Fibroblast of lung (primary cell): Measurements from ENCODE around the gene AKAP7. TPM values are rescaled to one million over a fixed set of nuclear protein-coding genes. Genes with fewer than 3 reads are reported as not detected.
A peak's percentile ranks its signal among the peaks of the same experiment; 100 is the strongest.

ENCODE experiments used
- DNase-seq, 2 donors: peaks; one replicate each; pipeline versions ENCODE4 v3.0.0 to v3.0.0-alpha.2; 2010; ENCODE audit warnings: low read depth in 2 of 2
- H2AFZ ChIP-seq: 2 replicates; pipeline ENCODE4 v1.5.1; 2012; ENCODE audit warnings: low read length, control low read depth, inconsistent platforms
- H3K27ac ChIP-seq: 2 replicates; pipeline ENCODE4 v1.5.1; 2011; ENCODE audit warnings: low read length, control low read depth; ENCODE audit not compliant: insufficient read depth
- H3K27me3 ChIP-seq: 2 replicates; pipeline ENCODE4 v1.5.1; 2011; ENCODE audit warnings: mild to moderate bottlenecking, low read length; ENCODE audit not compliant: control insufficient read depth, insufficient read depth
- H3K36me3 ChIP-seq: 2 replicates; pipeline ENCODE4 v1.5.1; 2011; ENCODE audit warnings: low read length; ENCODE audit not compliant: control insufficient read depth, insufficient read depth
- H3K4me1 ChIP-seq: 2 replicates; pipeline ENCODE4 v1.5.1; 2011; ENCODE audit warnings: low read length; ENCODE audit not compliant: control insufficient read depth, insufficient read depth; ENCODE audit errors: extremely low read depth
- H3K4me2 ChIP-seq: 2 replicates; pipeline ENCODE4 v1.5.1; 2011; ENCODE audit warnings: low read length, control low read depth; ENCODE audit not compliant: insufficient read depth; ENCODE audit errors: extremely low read depth
- H3K4me3 ChIP-seq, 4 experiments: fragments of 200-600 bp in 1 of 4; sonication (generic) in 1 of 4; replicated peaks in 1 of 4; 2 replicates each; pipeline ENCODE4 v1.5.1; 2011 to 2016; ENCODE audit warnings: low read length in 4 of 4, low read depth in 3 of 4, mild to moderate bottlenecking in 3 of 4, control low read depth in 2 of 4, inconsistent platforms in 1 of 4, mixed read lengths in 1 of 4; ENCODE audit not compliant: insufficient read depth in 1 of 4; ENCODE audit errors: control extremely low read depth in 1 of 4
- H3K79me2 ChIP-seq: 2 replicates; pipeline ENCODE4 v1.5.1; 2012; ENCODE audit warnings: mild to moderate bottlenecking, low read length, inconsistent platforms; ENCODE audit not compliant: control insufficient read depth, insufficient read depth
- H3K9ac ChIP-seq: 2 replicates; pipeline ENCODE4 v1.5.1; 2011; ENCODE audit warnings: mild to moderate bottlenecking, low read length, control low read depth; ENCODE audit not compliant: insufficient read depth
- H3K9me3 ChIP-seq: 2 replicates; pipeline ENCODE4 v1.5.1; 2012; ENCODE audit warnings: low read depth, low read length; ENCODE audit not compliant: control insufficient read depth, insufficient read depth
- H4K20me1 ChIP-seq: 2 replicates; pipeline ENCODE4 v1.5.1; 2011; ENCODE audit warnings: low read length; ENCODE audit not compliant: control insufficient read depth, insufficient read depth; ENCODE audit errors: extremely low read depth
- EZH2 ChIP-seq: IDR thresholded peaks from 2 replicates; pipeline ENCODE4 v1.5.1; 2012; ENCODE audit warnings: low read length, control low read depth, mild to moderate bottlenecking; ENCODE audit errors: missing control alignments
- polyA plus RNA-seq, 2 donors: library from polyadenylated mRNA; depleted of rRNA in 1 of 2; stranded (reverse) in 1 of 2; unstranded in 1 of 2; fragments of >200 nt; gene quantifications; 2 replicates each; pipeline ENCODE4 v1.2.1, GENCODE V29; 2011 to 2012; ENCODE audit warnings: missing spikeins in 1 of 2
- total RNA-seq: library from RNA; depleted of rRNA; stranded (reverse); fragments of >200 nt; gene quantifications from 2 replicates; pipeline ENCODE4 v1.2.1, GENCODE V29; 2014
- TF ChIP-seq, protein P1 (sequence below), 2 donors: IDR thresholded peaks in 1 of 2; conservative IDR thresholded peaks in 1 of 2; 1 replicate in 1 of 2; 2 replicates in 1 of 2; pipeline ENCODE4 v1.5.1; 2011 to 2012; ENCODE audit warnings: low read length in 2 of 2, control low read depth in 1 of 2, inconsistent platforms in 1 of 2, low read depth in 1 of 2, mild to moderate bottlenecking in 1 of 2

Gene AKAP7
- total and polyA plus RNA-seq, 2 donors (not counting 1 experiment from before 2014, with no cell fraction given), result 3.1 to 5.8 TPM

DNA sequence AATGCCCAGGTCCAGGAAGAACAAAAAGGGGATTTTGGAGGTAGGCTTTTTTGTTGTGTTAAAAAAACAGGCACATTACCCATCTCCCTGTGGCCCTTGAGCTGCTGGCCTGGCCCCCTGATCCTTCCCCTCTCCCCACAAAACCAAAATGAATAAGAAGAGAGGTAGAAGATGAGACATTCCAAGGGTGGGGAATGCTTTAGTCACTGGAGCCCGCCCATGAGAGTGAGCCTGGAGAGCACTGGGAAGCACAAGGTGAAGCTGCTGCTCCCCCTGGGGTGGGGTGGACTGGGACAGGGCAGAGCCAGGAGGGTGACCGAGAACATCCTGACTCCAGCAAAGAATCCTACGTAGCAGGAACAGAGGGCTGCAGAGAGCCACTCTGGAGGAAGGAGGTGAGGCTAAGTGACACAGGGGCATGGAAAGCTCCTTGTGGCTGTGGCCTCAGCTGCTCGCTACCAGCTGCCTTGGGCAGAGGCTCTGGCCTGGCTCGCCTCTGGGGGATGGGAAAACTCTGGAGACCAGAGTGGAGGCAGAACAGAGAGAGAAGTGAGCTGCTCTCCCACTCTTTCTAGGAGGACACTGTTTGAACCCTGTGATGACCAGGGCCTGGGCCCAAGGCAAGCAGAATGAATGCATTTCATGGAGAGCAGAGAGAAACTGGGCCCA, 48.3 kb downstream of the AKAP7 start:
- Histone ChIP-seq H3K9me3 (no peaks in the 10 kb centered on the region), H3K4me1 (no peaks in the 10 kb centered on the region), H2AFZ (peak overlapping the region; percentile 95), H3K27me3 (no peaks in the 10 kb centered on the region), H4K20me1 (no peaks in the 10 kb centered on the region), H3K9ac (no peak overlapping the region), H3K36me3 (no peaks in the 10 kb centered on the region), H3K27ac (no peak overlapping the region), H3K79me2 (no peaks in the 10 kb centered on the region), H3K4me2 (peak overlapping the region; percentile 89), H3K4me3 (no peak overlapping the region)
- TF ChIP-seq, protein P1, sequence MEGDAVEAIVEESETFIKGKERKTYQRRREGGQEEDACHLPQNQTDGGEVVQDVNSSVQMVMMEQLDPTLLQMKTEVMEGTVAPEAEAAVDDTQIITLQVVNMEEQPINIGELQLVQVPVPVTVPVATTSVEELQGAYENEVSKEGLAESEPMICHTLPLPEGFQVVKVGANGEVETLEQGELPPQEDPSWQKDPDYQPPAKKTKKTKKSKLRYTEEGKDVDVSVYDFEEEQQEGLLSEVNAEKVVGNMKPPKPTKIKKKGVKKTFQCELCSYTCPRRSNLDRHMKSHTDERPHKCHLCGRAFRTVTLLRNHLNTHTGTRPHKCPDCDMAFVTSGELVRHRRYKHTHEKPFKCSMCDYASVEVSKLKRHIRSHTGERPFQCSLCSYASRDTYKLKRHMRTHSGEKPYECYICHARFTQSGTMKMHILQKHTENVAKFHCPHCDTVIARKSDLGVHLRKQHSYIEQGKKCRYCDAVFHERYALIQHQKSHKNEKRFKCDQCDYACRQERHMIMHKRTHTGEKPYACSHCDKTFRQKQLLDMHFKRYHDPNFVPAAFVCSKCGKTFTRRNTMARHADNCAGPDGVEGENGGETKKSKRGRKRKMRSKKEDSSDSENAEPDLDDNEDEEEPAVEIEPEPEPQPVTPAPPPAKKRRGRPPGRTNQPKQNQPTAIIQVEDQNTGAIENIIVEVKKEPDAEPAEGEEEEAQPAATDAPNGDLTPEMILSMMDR (conservative IDR thresholded peaks at IDR 0.05 in 1 of 2, IDR thresholded peaks at IDR 0.05 in 1 of 2; ENCODE audit: low read depth in 1 of 2, low read length in 2 of 2), result no peak
- TF ChIP-seq EZH2, result no peak
- DNase-seq, result no peak

DNA sequence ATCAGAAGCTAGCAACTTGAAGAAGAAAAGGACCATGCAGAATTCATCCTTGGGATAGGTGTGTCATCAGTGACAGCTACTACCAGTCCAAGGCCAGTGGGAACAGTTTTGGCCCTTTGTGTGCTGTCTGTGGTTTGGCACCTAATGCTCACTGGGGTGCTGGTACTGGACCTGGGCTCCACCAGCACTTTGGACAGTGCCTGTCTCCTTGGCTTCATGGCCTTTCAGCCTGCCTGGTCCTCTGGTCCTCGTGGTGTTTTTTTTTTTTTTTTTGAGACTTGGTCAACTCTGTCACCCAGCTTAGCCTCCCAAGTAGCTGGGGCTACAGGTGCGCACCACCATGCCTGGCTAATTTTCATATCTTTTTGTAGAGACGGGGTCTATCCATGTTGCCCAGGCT, 56.3 kb downstream of the AKAP7 start:
- H3K4me1 ChIP-seq, result no peaks in the 10 kb centered on the region
- no peaks in the 10 kb centered on the region for H4K20me1 ChIP-seq
- no peak for TF ChIP-seq EZH2
- TF ChIP-seq, protein P1 (conservative IDR thresholded peaks at IDR 0.05 in 1 of 2, IDR thresholded peaks at IDR 0.05 in 1 of 2; ENCODE audit: low read depth in 1 of 2, low read length in 2 of 2), result no peak
- no peak overlapping the region for H2AFZ ChIP-seq
- no peaks in the 10 kb centered on the region for H3K36me3 ChIP-seq
- no peaks in the 10 kb centered on the region for H3K79me2 ChIP-seq
- H3K4me3 ChIP-seq, result no peak overlapping the region
- no peak overlapping the region for H3K9ac ChIP-seq
- H3K4me2 ChIP-seq, result no peak overlapping the region
- no peak for DNase-seq
- H3K27ac ChIP-seq, result no peak overlapping the region
- H3K27me3 ChIP-seq, result no peaks in the 10 kb centered on the region
- H3K9me3 ChIP-seq, result no peaks in the 10 kb centered on the region

DNA sequence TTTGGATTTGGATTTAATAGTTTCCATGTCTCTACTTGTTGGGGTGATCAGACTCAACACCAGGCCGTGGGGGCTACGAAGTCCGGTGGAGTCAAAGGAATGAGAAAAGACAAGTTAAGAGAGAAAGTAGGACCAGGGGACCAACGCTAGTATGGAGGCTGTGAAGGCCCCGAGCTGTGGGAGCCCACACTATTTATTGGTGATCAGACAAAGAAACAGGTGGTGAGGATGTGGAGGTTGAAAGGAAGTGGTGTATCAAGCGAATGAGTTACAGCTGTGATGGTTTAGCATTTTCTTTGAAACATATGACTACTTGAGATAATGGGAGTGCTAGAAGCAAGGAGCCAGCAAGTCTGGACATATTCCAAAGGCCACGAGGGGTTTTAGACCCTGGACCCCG, 62.4 kb downstream of the AKAP7 start:
- no peak overlapping the region for H3K4me3 ChIP-seq
- H3K27me3 ChIP-seq, result no peaks in the 10 kb centered on the region

More for the DNA sequence above, 62.4 kb downstream of the AKAP7 start:
- Histone ChIP-seq H4K20me1 (no peaks in the 10 kb centered on the region), H3K27ac (no peak overlapping the region), H3K4me1 (no peaks in the 10 kb centered on the region), H3K36me3 (no peaks in the 10 kb centered on the region), H3K9ac (no peak overlapping the region), H3K9me3 (no peaks in the 10 kb centered on the region), H3K79me2 (no peaks in the 10 kb centered on the region), H2AFZ (no peak overlapping the region), H3K4me2 (no peak overlapping the region)
- no peak for TF ChIP-seq EZH2
- TF ChIP-seq, protein P1 (conservative IDR thresholded peaks at IDR 0.05 in 1 of 2, IDR thresholded peaks at IDR 0.05 in 1 of 2; ENCODE audit: low read depth in 1 of 2, low read length in 2 of 2), result no peak
- no peak for DNase-seq
